KOPT-K1 (cell line): ENCODE data around the gene CLASP2.

Experiments used
- H3K27ac ChIP-seq: fragments of 200-600 bp; sonication (generic); 2 replicates; pipeline ENCODE4 v1.5.1; 2016; ENCODE audit warnings: antibody characterized with exemption, mild to moderate bottlenecking, low read depth, low read length; ENCODE audit not compliant: poor library complexity, severe bottlenecking
- H3K36me3 ChIP-seq: fragments of 200-600 bp; sonication (generic); 2 replicates; pipeline ENCODE4 v1.5.1; 2017; ENCODE audit warnings: antibody characterized with exemption, mild to moderate bottlenecking, low read length, moderate library complexity; ENCODE audit not compliant: insufficient read depth
- H3K9me3 ChIP-seq: fragments of 200-600 bp; sonication (generic); 2 replicates; pipeline ENCODE4 v1.5.1; 2017; ENCODE audit warnings: antibody characterized with exemption, low read length, mild to moderate bottlenecking; ENCODE audit not compliant: insufficient read depth, poor library complexity, severe bottlenecking

The CLASP2 gene

DNA sequence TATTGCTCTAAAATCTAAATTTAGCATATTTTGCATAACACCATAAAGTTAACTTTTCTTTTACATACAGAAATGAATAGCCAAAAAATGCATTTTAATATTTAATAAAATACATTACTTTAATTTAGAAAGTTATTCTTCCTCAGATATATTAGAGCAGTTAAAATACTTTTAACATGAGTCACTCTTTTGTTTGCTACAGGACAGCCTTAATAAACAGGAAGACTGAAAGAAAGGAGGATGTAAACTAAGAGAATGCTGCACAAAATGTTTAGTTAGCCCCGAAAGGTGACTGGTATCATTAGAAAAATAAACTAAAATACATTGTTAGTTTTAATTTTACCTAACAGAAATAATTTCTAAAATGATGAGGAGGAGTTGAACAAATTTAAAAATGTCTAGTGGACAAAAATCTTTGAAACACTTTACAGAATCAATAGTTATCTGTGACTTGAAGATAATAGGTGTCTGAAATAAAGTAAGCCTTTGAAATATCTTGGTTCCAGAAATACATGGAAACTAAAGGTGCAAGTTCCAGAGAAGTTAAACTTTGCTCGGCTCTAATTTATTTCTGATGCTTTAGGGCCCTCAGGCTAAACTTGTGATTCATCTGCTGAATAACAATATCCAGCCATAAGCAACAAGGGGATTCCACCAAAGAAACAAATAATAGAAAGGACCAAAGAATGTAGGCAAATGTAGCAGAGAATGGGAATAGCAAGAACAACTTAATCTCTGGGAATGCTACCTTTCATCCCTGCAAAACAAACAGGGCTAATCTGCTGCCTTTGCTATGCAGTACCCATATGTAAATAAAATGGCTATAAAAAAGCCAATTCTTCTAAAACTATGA is 139.5 kb downstream of the CLASP2 start:
- no peak overlapping the region for H3K27ac ChIP-seq
- H3K9me3 ChIP-seq = no peaks in the 10 kb centered on the region
- H3K36me3 ChIP-seq = peaks cover 51% of the 10 kb centered on the region

DNA sequence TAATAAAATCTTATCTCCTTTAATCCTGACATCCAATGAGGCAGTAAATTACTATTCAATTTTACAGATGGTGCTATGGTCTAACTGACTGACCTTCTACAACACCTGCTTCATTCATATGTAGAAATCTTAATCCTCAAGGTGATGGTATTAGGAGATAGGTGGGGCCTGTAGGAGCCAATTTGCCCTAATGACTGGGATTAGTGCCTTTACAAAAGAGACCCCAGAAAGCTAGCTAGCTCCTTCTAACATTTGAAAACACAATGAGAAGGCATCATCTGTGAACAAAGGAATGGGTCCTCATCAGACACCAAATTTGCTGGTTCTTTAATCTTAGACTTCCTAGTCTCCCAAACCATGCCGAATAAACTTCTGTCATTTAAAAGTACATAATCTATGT is 140.5 kb downstream of the CLASP2 start:
- H3K36me3 ChIP-seq = peaks cover 50% of the 10 kb centered on the region
- H3K27ac ChIP-seq = no peak overlapping the region
- no peaks in the 10 kb centered on the region for H3K9me3 ChIP-seq

DNA sequence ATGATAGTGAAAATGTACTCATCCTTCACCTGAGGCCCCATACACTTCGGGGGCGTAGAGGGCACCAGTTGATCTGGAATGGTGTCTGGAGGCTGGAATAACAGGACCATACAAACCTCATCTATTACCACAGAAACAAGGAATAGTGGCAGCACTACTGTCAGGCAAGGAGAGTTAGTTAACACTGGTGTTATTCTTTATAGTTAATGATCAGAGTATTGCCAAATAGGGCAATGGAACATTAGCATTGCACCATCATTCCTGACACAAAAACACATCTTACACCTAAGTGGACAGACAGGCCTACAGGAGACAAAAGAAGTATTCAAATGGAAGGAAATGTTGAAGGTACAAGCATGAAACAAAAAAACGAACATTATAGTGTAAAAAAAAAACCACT is 140.9 kb downstream of the CLASP2 start:
- H3K9me3 ChIP-seq = no peaks in the 10 kb centered on the region
- peaks cover 46% of the 10 kb centered on the region for H3K36me3 ChIP-seq
- no peak overlapping the region for H3K27ac ChIP-seq

DNA sequence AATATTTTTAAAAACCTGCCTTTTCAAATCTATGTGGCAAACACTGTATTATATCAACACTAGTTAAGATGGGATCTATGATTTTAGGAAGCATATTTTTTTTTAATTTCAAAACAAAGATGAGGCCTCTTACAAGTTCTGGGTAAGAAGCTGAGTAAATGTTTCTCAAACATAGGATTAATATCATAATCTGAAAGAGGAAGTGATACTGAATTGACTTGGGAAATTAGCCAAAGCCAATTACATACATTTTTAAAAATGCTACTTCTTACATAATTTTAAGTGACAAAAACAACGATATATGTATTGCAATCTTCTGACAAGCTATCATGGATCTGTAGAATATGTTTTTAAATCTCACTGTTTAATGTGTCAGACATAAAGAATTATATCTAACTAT is 142.7 kb downstream of the CLASP2 start:
- Histone ChIP-seq H3K36me3 (peaks cover 39% of the 10 kb centered on the region), H3K27ac (no peak overlapping the region), H3K9me3 (no peaks in the 10 kb centered on the region)

DNA sequence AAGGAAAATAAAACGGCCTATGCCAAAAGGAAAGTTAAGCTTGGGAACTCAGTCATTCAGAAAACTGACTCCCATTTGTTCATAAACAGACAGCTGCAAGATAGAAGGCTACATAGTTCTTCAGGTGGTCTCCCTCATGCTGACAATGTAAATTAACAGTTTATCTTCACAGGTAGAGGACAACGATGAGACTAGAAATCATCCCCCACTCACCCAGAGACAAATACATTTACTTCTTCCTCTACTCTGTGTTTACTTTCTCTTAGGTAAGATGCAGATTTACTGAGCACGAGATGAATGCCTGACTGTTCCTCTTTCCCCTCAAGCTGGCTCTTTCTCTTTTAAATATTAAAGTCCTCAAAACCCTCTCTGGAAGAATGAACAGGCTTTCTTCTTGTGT is 160.2 kb downstream of the CLASP2 start:
- no peaks in the 10 kb centered on the region for H3K9me3 ChIP-seq
- no peak overlapping the region for H3K27ac ChIP-seq
- H3K36me3 ChIP-seq = peaks cover 12% of the 10 kb centered on the region

DNA sequence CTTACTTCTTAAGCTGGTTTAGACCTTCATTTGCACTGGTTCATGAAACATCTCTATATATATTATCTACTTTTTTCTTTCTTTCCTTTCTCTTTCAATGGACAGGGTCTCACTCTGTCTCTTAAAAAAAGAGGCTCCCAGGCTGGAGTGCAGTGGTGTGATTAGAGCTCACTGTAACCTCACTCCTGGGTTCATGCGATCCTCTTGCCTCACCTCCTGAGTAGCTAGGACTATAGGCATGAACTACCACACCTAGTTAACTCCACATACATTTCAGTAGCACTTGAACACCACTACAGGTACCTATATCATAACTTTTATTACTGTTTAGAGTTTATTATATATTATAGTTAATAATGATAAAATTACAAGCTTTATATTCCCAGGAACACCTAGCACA is 160.8 kb downstream of the CLASP2 start:
- Histone ChIP-seq H3K27ac (no peak overlapping the region), H3K9me3 (no peaks in the 10 kb centered on the region), H3K36me3 (peaks cover 12% of the 10 kb centered on the region)

DNA sequence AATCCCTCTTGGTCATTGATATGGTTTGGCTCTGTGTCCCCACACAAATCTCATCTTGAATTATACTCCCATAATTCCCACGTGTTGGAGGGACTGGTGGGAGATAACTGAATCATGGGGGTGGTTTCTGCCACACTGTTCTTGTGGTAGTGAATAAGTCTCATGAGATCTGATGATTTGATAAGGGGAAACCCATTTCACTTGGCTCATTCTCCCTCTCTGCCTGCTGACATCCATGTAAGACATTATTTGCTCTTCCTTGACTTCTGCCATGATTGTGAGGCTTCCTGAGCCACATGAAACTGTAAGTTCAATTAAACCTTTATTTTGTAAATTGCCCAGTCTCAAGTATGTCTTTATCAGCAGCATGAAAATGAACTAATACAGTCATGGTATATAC is 171.0 kb downstream of the CLASP2 start:
- peaks cover 51% of the 10 kb centered on the region for H3K36me3 ChIP-seq
- peaks cover 16% of the 10 kb centered on the region for H3K9me3 ChIP-seq
- H3K27ac ChIP-seq = no peak overlapping the region

DNA sequence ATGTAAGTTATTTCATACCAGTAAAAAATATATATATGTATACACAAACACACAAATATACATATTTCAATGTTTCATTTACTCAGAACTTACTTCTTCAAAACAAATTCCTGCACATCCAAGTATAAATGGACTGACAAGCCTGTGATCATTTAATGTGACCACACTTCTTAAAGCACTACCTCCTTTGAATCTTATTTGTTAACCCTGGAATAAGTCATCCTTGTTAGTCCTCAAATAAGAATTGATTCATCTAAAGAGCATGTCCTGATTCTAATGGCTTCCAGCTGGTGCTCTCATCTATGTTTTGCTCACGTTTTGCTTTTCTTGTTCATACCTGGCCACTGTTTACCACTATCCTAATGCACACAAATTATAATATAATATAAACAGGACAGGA is 173.9 kb downstream of the CLASP2 start:
- no peak overlapping the region for H3K27ac ChIP-seq
- H3K36me3 ChIP-seq = peaks cover 43% of the 10 kb centered on the region

DNA sequence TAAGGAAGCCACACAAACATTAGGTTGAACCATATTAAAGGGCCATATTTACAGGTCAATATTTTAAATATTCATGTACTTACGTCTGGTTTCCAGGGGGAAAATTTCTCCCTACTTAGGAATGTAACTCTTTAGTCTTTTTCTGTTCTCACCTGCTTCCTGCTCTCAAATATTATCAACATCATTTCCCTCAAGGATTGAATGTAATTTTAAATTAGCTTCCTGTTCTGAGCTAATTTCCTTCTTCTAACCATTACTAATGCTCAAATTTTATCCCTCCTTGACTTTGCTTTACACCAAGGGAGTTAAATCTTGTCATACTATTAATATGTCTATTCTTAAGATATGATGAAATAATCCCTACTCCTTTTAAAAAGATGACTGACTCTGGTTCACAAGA is 174.5 kb downstream of the CLASP2 start:
- Histone ChIP-seq H3K9me3 (peaks cover 7% of the 10 kb centered on the region), H3K36me3 (peaks cover 43% of the 10 kb centered on the region), H3K27ac (no peak overlapping the region)

More for the DNA sequence above, 173.9 kb downstream of the CLASP2 start:
- H3K9me3 ChIP-seq = peaks cover 12% of the 10 kb centered on the region

DNA sequence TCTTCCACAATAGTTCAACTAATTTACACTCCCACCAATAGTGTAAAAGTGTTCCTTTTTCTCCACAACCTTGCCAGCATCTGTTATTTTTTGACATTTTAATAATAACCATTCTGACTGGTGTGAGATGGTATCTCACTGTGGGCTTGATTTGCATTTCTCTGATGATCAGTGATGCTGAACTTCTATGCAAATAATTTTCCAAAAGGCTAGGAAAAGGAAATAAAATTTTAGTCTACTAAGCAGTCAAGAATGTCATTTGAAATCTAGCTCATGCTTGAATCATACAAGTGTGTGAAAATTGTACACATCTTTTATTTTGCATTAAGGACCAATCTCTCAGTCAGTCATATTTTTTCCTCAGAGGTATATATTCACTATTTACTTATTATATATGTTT is 176.1 kb downstream of the CLASP2 start:
- H3K36me3 ChIP-seq = peaks cover 49% of the 10 kb centered on the region
- H3K27ac ChIP-seq = no peak overlapping the region
- H3K9me3 ChIP-seq = peaks cover under 1% of the 10 kb centered on the region

DNA sequence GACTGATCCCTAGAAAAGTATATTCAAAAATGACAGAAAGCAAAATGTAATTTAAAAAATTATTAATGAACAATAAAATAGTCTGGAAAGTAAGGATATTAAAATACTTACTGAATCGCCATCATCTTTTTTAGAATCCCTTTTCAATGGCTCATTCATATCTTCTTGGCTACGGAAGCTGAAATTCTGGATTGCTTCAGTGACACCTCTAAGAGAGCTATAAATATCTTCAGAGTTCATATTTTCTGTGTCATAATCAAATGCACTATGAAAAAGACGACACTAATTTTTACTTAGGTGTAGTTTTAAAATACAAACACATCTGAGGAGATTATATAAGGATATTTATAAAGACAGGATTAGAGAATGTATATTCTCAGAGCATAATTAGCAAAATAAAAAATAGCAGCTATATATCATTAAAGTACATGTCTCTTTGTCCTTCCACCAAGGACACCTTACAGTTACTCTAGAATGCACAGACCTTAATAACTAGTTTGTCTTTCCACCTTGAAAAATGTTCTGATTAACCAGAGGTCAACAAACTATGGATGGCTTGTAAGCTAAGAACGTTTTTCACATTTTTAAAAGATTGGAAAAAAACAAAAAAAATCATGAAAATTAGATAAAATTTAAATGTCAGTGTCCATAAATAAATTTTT is 179.2 kb downstream of the CLASP2 start:
- no peak overlapping the region for H3K27ac ChIP-seq
- no peaks in the 10 kb centered on the region for H3K9me3 ChIP-seq
- H3K36me3 ChIP-seq = peaks cover 77% of the 10 kb centered on the region

DNA sequence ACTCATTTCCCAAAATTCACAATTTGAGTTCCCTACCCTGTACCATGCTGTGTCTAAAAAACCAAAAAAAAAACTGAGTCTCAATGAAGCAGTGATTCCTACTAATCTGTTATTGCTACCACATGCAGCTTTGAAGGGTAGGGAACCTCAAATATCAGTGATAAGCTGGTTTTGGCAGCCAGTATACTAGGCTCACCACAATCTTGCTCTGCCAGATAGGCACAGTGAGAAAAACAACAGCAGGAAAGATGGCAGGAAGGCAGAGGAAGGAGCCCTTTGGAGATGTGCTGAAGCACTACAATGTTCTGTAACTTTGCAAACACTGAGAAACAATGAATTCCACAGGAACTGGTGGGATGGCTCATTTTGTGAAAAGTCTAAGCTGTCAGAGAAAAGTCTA is 180.9 kb downstream of the CLASP2 start:
- peaks cover 82% of the 10 kb centered on the region for H3K36me3 ChIP-seq
- no peak overlapping the region for H3K27ac ChIP-seq
- H3K9me3 ChIP-seq = no peaks in the 10 kb centered on the region

DNA sequence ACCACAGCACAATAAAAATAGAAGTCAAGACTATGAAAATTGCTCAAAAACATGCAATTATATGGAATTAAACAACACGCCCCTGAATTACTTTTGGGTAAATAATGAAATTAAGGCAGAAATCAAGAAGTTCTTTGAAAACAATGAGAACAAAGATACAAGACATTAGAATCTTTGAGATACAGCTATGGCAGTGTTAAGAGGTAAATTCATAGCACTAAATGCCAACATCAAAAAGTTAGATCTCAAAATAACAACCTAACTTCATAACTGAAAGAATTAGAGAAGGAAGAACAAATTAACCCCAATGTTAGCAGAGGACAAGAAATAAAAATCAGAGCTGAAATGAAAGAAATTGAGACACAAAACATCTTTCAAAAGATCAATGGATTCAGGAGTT is 191.3 kb downstream of the CLASP2 start:
- Histone ChIP-seq H3K27ac (no peak overlapping the region), H3K36me3 (peaks cover 45% of the 10 kb centered on the region), H3K9me3 (peaks cover 31% of the 10 kb centered on the region)

DNA sequence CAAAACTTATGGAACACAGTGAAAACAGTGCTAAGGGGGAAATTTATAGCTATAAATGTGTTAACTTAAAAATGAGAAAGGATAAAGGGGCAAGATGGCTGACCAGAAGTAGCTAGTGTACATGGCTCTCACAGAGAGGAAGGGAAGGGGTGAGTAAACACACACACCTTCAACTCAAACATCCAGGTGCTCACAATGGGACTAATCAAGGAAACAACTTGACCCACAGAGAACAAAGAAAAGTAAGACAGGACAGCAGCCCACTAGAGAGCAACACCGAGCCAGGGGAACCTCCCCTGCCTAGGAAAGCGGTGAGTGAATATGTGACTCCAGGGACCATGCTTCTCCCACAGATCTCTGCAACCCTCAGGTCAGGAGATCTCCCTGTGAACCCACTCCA is 192.8 kb downstream of the CLASP2 start:
- Histone ChIP-seq H3K27ac (no peak overlapping the region), H3K9me3 (peaks cover 31% of the 10 kb centered on the region), H3K36me3 (peaks cover 43% of the 10 kb centered on the region)

DNA sequence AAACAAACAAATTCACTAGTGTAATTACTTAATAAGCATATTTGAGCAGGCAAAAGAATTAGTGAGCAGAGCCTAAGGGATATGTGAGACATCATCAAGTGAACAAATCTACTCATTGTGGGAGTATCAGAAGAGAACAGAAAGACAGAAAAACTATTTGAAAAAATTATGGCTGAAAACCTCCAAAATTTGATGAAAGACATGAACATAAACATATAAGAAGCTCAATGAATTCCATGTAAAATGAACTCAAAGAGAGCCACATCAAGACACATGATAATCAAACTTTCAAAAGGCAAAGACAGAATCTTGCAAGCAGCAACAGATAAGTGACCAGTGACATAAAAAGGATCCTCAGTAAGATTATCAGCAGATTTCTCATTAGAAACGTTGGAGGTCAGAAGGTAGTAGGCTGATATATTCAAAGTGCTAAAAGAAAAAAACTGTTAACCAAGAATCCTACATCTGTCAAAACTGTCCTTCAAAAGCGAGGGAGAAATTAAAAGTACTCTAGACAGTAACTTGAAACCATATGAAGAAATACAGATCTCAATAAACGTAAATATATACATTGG is 194.9 kb downstream of the CLASP2 start:
- Histone ChIP-seq H3K9me3 (peaks cover 22% of the 10 kb centered on the region), H3K27ac (no peak overlapping the region), H3K36me3 (peaks cover 39% of the 10 kb centered on the region)
